CD4-positive, alpha-beta T cell treated with Interleukin-21 for 1 hour (primary cell): Measurements from ENCODE around the gene DENND1A.

Experiments
- DNase-seq: peaks from one replicate; pipeline ENCODE4 v3.0.0-alpha.2; 2020

Gene DENND1A

DNA sequence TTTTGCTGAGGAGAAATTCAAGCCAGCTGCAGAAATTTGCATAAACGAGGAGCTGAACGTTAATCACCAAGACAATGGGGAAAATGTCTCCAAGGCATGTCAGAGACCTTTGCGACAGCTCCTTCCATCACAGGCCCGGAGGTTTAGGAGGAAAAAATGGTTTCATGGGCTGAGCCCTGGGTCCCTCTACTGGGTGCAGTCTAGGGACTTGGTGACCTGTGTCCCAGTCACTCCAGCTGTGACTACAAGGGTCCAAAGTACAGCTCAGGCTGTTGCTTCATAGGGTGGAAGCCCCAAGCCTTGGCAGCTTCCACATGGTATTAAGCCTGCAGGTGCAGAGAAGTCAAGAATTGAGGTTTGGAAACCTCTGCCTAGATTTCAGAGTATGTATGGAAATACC, 207.5 kb downstream of the DENND1A start:
- DNase-seq: no peak

DNA sequence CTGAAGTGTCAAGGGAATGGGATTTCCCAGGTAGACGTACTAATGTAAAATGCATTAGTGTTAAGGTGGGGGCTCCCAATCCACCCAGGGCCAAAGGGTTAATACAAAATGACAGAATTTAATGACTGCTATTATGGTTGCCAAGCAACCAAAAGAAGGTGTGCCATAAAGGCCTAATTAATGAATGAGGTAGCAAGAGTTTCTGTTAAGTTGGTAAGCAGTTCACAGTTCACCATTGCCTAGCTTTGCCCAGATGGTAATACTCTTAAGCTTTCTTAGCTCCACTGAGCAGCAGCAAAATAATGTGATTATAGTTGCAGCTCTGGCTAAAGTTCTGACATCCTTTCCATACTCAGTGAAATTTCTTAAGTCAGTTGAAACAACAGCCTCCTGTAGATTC, 211.7 kb downstream of the DENND1A start:
- no peak for DNase-seq

DNA sequence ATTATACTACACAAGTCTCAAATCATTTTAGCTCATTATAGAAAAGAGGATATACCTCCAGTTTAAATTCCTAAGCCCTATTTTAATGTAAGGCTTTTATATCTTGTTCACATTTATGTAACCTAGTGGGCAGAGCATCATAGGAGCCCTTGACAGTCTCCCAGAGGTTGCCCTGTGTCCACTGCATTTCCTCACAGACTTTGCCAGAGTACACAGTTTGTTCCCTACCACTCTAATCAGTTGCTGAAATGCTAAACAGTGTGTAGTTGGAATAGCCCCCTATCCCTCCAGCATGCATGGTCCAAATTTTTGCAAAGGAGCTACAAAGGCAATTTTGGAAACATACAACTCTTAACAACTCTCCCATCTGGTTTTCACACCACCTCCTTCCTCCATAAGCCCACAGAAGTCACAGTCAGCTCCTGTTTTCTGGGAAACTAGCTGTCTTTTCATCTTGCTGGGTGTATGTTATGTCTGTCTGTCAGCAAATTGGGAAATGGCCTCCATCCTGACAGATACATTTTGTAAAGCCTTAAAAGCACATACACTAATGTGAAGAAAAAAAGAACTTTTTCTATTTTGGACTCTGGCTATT, 212.2 kb downstream of the DENND1A start:
- DNase-seq: no peak

DNA sequence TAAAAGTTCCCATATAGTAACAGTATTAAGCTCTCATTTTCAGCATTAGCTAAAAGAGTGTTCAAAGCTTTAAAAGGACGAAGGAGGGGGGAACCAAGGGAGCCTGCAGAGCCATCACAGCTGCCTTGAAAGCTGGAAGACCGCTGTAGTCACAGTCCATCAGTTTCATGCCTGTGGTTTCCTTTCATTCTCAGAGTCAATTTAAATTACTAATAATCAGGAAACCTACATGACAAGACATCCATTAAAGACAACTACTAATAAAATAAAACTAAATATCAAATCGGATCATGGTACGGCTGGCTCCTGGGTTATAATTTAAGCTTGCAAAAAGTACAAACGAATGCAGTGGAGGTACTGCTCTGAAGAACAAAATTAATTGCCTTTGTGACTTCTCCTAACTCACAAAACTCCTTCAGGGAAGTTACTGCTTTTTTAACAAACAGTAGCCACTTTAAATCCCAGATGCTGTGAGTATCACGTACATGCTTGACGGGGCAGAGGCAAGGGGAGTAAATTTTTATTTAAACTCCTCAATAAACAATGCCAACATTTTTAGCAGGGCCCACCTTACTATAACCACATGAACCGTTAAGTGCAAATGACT, 213.5 kb downstream of the DENND1A start:
- DNase-seq: no peak

DNA sequence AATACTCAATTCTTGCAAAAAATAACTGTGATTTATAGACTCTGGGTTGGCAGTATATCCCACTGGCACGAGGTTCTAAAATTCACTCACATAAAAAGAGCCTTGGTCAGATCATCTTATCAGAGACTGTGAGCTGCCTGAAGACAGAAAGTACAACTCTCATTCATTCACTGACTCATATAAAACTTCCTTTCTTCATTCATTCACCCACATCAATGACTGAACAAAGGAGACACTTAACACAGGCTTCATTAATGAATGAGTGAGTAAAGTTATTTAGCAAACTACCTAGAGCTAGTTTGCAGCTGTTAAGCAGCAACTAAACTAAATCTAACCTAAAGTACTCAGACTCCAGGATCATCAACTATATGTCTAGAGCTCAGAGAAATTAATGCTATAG, 214.7 kb downstream of the DENND1A start:
- no peak for DNase-seq

DNA sequence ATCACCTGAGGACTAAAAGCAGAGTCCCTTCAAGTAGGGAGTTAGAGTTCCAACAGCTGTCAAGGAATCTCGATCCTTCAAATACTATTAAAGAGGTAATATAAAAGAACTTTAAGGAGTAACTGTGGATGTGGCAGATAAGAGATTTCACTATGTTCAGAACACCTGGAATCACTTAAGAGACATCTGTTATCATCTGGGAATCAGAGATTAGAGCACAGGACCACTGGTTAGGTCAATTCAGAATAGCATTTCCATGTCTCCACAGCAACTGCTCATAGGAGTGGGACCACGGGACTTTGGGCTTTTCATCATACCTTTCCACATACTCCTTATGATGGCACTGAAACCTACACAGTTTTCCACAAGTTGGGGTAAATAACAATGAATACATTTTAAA, 216.6 kb downstream of the DENND1A start:
- DNase-seq: no peak

DNA sequence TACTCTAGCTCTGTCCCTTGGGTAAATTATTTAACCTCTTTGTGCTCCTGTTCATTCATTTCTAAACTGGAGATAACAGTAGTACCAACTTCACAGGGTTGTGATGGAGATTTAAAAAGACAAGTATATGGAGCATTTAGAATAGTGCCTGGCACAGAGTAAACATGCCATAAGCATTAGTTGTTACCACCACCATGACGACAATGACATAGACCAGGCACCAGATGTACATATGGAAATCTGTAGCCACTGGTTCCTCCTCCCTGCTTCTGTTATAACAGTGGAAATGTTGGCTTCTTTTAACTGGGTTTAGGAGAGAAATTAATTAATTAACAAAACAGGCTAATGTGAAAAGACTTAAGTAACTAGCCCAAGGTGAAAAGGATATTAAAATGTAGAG, 217.5 kb downstream of the DENND1A start:
- no peak for DNase-seq

DNA sequence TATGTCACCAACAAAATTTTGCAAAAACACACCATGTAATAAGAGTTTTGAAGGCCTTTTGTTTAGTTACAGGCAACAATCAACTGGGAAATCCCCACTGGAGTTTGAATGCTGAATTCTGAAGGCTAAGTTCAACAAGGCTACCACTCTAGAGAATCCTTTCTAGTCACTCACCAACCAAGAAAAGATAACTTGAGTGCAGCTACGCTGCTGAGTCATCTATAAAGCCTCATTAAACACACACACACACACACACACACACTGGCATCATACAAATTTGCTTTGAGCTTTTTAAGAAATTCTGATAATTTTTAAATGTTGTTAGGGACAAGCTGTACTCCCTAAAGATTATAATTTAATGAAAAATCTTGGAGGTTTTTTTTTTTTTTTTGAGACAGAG, 219.6 kb downstream of the DENND1A start:
- no peak for DNase-seq

DNA sequence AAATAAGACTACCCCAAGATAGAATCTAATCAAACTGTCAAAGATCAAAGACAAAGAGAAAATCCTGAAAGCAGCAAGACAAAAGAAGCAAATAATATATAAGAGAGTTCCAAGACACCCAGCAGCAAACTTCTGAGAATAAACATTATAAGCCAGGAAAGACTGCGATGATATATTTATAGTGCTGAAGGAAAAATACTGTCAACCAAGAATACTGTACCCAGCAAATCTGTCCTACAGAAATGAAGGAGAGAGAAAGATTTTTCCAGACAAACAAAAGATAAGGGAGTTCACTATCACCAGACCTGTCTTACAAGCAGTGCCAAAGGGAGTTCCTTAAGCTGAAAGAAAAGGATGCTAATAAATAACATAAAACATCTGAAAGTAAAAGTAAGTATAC, 227.4 kb downstream of the DENND1A start:
- DNase-seq: no peak

DNA sequence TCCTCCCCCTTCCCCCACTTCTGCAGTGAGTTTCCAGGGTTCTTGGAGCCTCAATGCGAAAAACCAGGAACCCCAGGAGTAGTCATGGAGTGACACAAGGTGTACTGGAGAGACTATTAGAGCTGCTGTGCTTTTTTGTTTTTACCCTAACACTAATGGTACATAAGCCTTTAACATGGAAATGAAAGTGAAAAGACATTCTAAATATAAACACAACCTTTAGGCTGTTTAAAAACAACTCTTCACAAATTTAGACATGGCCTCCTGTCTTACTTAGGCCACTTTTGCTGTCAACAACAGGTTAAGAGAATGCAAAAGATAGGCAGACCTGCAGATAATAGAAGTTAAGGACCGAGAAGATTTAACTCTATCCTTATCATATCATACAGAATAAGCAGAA, 232.2 kb downstream of the DENND1A start:
- no peak for DNase-seq

DNA sequence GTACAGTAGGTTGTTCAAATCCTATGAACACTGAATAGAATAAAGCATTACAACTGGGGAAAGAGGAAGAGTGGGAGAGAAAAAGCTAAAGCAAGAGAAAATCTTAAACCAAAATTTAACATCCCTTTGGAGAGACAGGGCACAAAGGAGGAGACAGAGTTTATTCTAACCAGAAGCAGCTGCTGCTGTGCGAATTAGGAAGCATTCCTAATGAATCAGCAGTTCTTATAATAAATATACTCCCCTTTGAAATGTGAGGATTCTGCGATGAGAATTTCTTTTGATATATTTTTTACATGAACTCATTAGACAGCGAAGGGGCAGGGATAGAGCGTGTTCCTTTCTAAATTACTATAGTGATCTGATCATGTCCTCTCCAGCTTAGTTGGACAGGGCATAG, 233.4 kb downstream of the DENND1A start:
- DNase-seq: no peak

DNA sequence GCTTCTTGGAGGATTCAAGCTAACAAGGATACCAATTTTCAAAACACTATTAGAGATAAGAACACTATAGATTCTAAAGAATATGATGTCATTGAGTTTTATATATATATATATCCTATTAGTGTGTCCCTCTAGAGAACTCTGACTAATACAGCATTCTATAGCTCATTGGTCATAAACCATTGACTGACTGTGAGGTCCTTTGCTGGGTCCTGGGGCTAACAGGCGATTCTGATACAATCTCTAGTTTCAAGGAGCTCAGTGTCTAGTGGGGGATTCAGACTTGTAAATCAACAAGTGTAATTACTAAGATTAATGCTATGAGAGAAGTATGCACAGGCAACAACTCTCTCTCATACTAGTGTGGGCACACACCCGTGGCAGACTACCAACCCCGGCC, 234.5 kb downstream of the DENND1A start:
- no peak for DNase-seq

DNA sequence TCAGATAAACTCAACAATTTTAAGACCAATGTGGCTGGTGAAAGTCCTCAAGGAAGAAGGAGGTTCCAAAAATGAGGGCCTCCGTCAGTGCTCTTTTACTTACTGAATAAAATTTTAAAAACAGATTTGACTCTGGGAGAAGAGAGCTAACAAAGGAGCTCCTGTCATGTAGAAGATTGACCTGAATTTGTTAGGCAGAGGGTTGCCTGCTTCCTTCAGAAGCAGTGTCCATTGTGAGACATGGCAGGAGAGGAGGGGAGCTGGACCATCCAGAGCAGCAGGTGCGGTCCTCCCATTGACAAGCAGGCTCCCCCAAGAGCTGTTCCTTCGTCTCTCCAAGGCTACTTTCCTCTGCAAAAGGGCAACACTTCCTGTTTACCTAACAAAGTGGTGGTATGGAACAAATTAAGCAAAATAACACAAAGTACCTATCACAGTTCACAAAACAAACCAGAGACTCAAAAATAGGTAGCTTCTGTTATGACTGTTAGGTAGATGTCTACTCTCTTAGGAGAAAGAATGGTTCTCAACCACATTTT, 238.1 kb downstream of the DENND1A start:
- no peak for DNase-seq

DNA sequence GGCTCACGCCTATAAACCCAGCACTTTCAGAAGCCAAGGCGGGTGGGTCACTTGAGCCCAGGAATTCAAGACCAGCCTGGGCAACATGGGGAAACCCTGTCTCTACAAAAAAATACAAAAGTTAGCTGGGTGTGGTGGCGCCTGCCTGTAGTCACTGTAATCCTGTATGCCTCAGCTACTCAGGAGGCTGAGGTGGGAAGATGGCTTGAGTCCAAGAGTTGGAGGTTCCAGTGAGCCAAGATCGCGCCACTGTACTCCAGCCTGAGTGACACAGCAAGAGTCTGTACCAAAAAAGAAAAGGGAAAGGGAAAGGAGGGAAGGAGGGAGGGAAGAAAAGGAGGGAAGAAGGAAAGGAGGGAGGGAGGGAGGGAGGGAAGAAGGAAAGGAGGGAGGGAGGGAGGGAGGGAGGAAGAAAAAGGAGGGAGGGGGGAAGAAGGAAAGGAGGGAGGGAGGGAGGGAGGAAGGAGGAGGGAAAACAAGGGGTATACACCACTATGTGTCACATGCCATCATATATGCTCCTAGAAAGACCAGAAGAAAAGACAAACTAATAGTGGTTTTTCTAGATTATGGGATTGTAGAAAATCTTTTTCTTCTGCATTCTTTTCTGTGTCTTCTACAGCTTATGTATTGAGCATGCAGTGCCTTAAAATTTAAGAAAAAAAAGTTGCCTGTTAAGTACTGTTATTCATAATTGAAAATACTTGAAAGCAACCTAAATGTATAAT, 240.1 kb downstream of the DENND1A start:
- DNase-seq: no peak

DNA sequence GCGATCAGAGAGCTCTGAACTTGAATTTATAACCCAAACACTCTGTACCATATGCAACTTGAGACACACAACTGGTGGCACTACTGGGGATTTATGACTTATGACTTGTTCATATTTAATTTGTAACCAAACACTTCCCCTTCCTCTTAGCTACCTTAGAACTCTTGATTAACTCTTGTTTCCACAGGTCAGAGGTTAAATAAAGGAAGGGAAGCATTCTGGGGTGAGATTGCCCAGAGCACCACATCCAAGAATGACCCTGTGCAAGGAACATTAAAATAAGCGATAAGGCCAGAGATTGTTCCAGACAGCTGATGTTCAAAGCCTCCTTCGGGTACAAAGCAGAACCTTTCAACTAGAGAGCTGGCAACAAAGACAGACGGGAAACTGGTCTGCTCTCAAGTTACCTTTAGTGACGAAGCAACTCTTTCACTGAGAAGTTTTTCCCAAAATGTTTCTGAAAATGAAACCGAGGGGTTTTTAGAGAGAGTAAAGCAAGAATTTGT, 242.6 kb downstream of the DENND1A start:
- DNase-seq: no peak

DNA sequence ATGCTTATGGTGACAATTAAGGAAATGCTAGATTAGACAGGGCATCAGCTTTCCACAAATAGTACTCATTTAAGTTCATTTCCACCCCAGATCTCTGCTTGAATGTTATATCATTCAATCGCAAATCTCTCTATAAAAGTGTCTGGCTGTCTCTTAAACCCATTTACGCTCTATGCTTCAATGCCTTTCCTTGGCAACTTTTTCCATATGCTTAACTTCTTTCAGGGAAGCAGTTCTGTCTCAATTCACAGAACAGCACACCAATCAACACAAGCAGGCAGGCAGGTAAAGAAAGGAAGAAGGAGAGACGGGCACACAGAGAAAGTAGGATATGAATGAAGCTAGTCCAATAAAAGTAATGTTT, 243.1 kb downstream of the DENND1A start:
- DNase-seq: no peak

DNA sequence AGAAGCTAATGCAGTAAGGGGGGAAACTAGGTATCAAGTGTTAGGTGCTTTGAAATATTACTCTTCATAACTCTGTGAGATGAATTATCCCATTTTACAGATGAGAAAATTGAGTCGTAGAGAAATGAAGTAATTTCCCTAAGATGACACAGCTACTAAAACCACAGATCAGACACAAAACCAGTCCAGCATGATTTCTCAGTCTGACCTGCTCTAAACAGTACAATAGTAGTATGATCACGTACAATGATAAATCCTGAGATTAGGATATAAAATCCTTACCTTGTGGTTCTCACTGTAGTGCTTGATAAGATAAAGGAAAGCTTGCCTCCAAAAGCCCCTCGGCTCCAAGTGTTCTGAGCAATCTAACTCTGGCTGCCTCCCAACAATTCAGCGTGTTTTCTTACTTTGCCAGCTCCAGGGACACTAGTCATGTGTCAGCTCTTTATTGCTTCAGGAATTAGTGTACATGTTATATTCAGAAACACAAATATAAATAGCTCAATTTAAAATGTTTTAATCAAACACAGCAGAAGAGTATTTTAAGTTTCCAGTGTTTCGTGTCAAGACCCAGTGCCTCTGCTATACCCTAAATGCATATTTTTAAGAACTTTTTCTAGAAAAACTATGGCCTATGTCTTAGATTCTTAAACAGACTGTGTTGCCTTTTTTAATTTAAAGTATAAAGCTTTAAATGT, 243.6 kb downstream of the DENND1A start:
- no peak for DNase-seq

DNA sequence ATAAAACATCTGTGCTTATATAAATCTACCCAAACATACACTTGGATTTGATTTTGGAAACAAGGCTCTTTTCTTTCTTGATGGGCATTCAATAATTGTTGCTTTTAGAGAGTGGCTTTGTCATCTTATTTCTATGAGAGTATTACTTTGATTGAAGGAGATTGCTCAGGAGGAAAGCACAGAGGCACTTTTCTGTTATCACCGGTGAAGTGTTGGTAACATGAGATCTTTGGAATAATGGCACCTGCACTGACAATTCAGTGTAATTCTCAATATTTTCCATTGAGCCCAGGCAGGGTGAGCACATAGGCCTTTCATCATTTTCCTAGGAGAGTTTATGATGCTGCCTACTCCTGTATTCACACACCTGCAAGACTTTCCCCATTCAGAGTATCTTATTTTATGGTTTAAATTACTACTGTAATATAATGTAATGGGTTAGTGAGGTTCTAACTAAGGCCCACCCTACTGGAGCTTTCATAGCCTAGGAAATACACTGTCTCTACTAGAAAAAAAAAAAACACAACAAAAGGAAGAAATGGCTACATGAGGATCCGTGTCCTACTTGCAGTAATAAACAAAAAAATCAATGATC, 244.3 kb downstream of the DENND1A start:
- no peak for DNase-seq

DNA sequence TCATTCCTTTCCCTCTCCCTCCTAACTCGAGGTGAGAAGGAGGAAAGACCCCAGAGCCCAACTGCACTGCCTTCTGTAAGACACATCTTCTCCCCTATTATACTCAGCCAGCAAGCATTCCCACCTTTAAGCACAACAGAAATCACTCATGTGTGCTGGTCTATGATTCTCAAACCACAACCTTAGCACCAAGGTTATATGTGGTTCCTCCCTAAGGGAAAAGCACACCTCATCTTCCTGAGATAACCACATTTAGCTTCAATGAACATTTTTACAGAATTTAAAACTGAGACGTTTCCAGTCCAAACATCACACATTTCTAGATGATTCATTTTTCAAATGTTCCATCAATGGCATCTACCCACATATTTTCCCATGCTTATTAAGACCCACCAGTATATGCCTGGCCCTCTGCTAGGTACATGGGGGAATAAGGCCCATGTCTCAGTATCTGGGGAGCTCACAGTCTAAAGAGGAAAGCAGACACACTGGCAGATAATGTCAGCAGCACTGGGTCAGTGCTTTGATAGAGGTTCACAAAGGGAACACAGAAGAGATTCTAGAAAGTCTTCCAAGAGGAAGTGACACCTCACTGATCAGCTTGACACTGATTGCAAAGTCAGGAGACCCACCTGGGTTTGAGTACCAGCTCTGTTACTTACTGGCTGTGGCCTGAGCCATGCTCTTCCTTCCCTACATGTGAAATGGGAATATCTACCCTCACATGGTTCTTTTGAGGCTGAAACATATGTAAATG, 245.4 kb downstream of the DENND1A start:
- no peak for DNase-seq

DNA sequence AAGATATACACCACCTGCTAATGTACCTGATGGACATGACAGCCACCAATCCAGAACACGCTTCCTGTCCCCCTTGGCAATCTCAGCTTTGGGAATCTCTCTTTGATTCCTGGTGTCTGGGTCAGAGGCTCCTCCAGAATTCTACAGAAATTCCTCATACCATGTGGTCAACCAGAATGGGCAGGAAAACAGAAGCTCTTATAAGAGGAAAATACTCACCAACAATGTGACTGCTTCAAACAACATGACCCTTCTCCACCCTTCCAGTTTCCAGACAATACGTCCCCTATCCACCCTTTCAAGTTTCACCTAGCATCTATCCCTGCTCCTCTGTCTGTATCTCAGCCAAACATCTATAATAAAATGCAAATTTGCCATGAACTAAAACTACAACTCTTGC, 247.2 kb downstream of the DENND1A start:
- no peak for DNase-seq

DNA sequence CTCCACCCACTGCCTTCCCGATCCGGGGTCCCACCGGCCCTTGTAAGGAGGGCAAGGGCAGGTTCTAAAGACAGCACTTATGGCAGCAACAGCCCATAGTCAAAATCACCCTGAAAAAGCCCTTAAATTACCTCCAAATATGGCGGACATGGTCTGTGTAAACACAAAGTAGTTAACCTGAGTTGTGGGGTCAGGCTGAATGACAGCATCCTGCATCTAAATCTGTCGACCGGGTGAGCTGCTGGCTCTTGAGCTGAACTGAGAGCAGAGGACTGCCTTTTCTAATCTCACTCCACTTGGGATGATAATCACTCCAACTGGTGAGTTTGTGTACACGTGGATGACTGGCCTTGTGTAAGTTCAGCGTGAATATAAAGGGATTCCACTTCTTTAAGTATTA, 249.6 kb downstream of the DENND1A start:
- DNase-seq: no peak

DNA sequence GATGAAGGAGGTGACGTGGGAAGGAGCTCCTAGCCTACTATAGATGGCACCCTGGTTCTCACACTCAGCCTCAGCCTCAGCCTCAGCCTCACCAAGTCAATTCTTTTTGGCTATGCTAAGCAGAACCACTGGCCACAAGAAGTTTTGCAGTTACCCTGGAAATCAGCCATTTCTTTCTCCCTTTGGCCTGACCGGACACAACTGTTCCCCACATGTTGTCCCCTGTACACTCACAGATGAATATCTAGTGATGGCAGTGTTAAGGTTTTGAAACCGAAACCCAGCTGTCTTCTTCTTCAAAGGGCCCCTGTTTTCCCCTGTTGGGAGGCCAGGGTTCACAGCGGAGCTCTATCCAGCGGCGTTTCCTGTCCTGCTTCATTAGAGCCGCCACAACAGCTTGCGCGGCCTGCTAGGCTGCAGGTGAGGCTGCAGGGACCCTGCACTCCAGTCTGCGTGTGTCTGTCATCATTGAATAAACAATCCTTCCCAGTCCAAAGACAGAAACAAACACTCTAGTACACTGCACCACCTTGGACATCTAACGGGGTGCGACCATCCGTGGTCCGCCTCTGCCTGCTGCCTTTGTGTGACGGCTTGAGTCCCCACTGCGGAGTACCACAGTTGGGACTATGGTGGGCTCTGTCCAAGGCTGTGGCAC, 250.5 kb downstream of the DENND1A start:
- DNase-seq: peak; percentile 9
